HCT116 (cell line): ENCODE data around the gene SLC6A13. TPM values are rescaled to one million over a fixed set of nuclear protein-coding genes. Genes with fewer than 3 reads are reported as not detected.

Experiments used
- ATAC-seq: fragments of 200-7000 bp; cut with Tn5 transposase; 2 replicates; pipeline ENCODE4 v1.9.1; 2020; ENCODE audit warnings: mild to moderate bottlenecking, moderate library complexity
- BruUV-seq: library from RNA; stranded (reverse); fragments of 400-500 nt; replicated peaks from 2 replicates; lab custom pipeline; 2021; lab: Mats Ljungman, UMichigan
- CTCF ChIA-PET: fragments of 300-600 bp; sonication (Branson Sonifier 250); formaldehyde crosslinking; loops from one replicate; lab custom pipeline; 2021; ENCODE audit warnings: antibody characterized with exemption; lab: Charles Lee
- POLR2A ChIA-PET: fragments of 300-600, 350-600 bp; sonication (Branson Sonifier 250); formaldehyde crosslinking; loops from one replicate; lab custom pipeline; 2021; ENCODE audit warnings: antibody characterized with exemption; lab: Charles Lee
- RAD21 ChIA-PET, 2 experiments: fragments of 300-600 bp; sonication (Branson Sonifier 250); formaldehyde crosslinking; loops; one replicate each; lab custom pipeline; 2023; ENCODE audit warnings: low total read pairs in 2 of 2; ENCODE audit not compliant: uncharacterized antibody in 2 of 2, unreplicated experiment in 2 of 2, low non-redundant PET in 1 of 2; lab: Charles Lee
- DNase-seq: peaks from one replicate; pipeline ENCODE4 v3.0.0-alpha.2; 2010; ENCODE audit warnings: low read depth, low spot score
- H2AFZ ChIP-seq: fragments of 200-600 bp; shearing (Covaris generic), sonication (generic); 2 replicates; pipeline ENCODE4 v1.6.1; 2017; ENCODE audit warnings: low read depth, mixed run types, mixed read lengths, antibody characterized with exemption, low read length; ENCODE audit not compliant: poor library complexity, severe bottlenecking
- H3K27ac ChIP-seq: 2 replicates; pipeline ENCODE4 v1.5.1; 2012; ENCODE audit warnings: low read depth, low read length
- H3K27me3 ChIP-seq: fragments of 200-600 bp; sonication (generic); 2 replicates; pipeline ENCODE4 v1.6.1; 2016; ENCODE audit warnings: mixed run types, low read length, mixed read lengths; ENCODE audit not compliant: insufficient read depth
- H3K36me3 ChIP-seq, 2 experiments: fragments of 200-500 bp in 1 of 2; fragments of 200-600 bp in 1 of 2; sonication (Bioruptor generic) in 1 of 2; sonication (generic) in 1 of 2; 2 replicates each; pipeline versions ENCODE4 v1.5.1 to v1.6.1; 2014 to 2016; ENCODE audit warnings: low read length in 2 of 2, inconsistent platforms in 1 of 2, mixed read lengths in 1 of 2, mixed run types in 1 of 2; ENCODE audit not compliant: insufficient read depth in 2 of 2, control insufficient read depth in 1 of 2
- H3K4me1 ChIP-seq, 2 experiments: fragments of 200-600 bp in 1 of 2; sonication (generic) in 1 of 2; 2 replicates each; pipeline versions ENCODE4 v1.5.1 to v1.6.1; 2012 to 2017; ENCODE audit warnings: low read length in 2 of 2, inconsistent platforms in 1 of 2, mild to moderate bottlenecking in 1 of 2, mixed read lengths in 1 of 2, mixed run types in 1 of 2, moderate library complexity in 1 of 2; ENCODE audit not compliant: insufficient read depth in 2 of 2, control insufficient read depth in 1 of 2
- H3K4me2 ChIP-seq: fragments of 200-600 bp; sonication (generic); 2 replicates; pipeline ENCODE4 v1.6.1; 2017; ENCODE audit warnings: mixed run types, low read length, mixed read lengths
- H3K4me3 ChIP-seq, 2 experiments: fragments of 200-600 bp in 1 of 2; sonication (generic) in 1 of 2; replicated peaks in 1 of 2; 2 replicates each; pipeline ENCODE4 v1.5.1; 2011 to 2016; ENCODE audit warnings: low read length in 2 of 2, control low read depth in 1 of 2, low read depth in 1 of 2, mild to moderate bottlenecking in 1 of 2, mixed read lengths in 1 of 2, mixed run types in 1 of 2
- H3K79me2 ChIP-seq: fragments of 200-600 bp; sonication (generic); 2 replicates; pipeline ENCODE4 v1.6.1; 2017; ENCODE audit warnings: mild to moderate bottlenecking, mixed run types, low read length, moderate library complexity, mixed read lengths; ENCODE audit not compliant: insufficient read depth
- H3K9ac ChIP-seq: fragments of 200-600 bp; sonication (generic); 2 replicates; pipeline ENCODE4 v1.6.1; 2016; ENCODE audit warnings: low read length, mixed read lengths
- H3K9me2 ChIP-seq: fragments of 200-600 bp; sonication (generic), shearing (Covaris generic); 2 replicates; pipeline ENCODE4 v1.6.1; 2017; ENCODE audit warnings: mixed run types, mild to moderate bottlenecking, moderate library complexity; ENCODE audit not compliant: insufficient read depth
- H3K9me3 ChIP-seq, 2 experiments: fragments of 200-500 bp in 1 of 2; fragments of 200-600 bp in 1 of 2; sonication (Bioruptor generic) in 1 of 2; sonication (generic) in 1 of 2; 2 replicates each; pipeline ENCODE4 v1.6.1; 2014 to 2017; ENCODE audit warnings: low read length in 2 of 2, mixed read lengths in 2 of 2, inconsistent platforms in 1 of 2, low read depth in 1 of 2, mild to moderate bottlenecking in 1 of 2, mixed run types in 1 of 2, moderate library complexity in 1 of 2; ENCODE audit not compliant: control insufficient read depth in 1 of 2, insufficient read depth in 1 of 2
- H4K20me1 ChIP-seq: fragments of 200-600 bp; sonication (generic), shearing (Covaris generic); 2 replicates; pipeline ENCODE4 v1.6.1; 2017; ENCODE audit warnings: mixed run types, mild to moderate bottlenecking, moderate library complexity; ENCODE audit not compliant: insufficient read depth
- CEBPB ChIP-seq: IDR thresholded peaks from 2 replicates; pipeline ENCODE4 v1.6.1; 2012; ENCODE audit warnings: low read depth
- ELF1 ChIP-seq: IDR thresholded peaks from 2 replicates; pipeline ENCODE4 v1.6.1; 2012; ENCODE audit warnings: low read depth, borderline replicate concordance
- EZH2phosphoT487 ChIP-seq: fragments of 200-600 bp; IDR thresholded peaks from 2 replicates; pipeline ENCODE4 v1.6.1; 2018; ENCODE audit warnings: antibody characterized with exemption, borderline replicate concordance
- FOSL1 ChIP-seq: IDR thresholded peaks from 2 replicates; pipeline ENCODE4 v1.6.1; 2012; ENCODE audit warnings: low read depth
- POLR2A ChIP-seq: IDR thresholded peaks from 2 replicates; pipeline ENCODE4 v1.7.0; 2011; ENCODE audit warnings: borderline replicate concordance; ENCODE audit not compliant: insufficient read depth, insufficient read length; ENCODE audit errors: extremely low read depth
- SIN3A ChIP-seq: IDR thresholded peaks from 2 replicates; pipeline ENCODE4 v1.6.1; 2012; ENCODE audit warnings: low read depth
- SP1 ChIP-seq: IDR thresholded peaks from 2 replicates; pipeline ENCODE4 v1.6.1; 2012; ENCODE audit warnings: low read depth
- TCF7L2 ChIP-seq: IDR thresholded peaks from 2 replicates; pipeline ENCODE4 v1.7.0; 2011; ENCODE audit warnings: borderline replicate concordance, inconsistent platforms; ENCODE audit not compliant: insufficient read depth, insufficient read length; ENCODE audit errors: extremely low read depth
- YY1 ChIP-seq: IDR thresholded peaks from 2 replicates; pipeline ENCODE4 v1.6.1; 2011; ENCODE audit warnings: low read length, low read depth, moderate library complexity, mild to moderate bottlenecking; ENCODE audit not compliant: insufficient replicate concordance; ENCODE audit errors: extremely low read depth
- ZFX ChIP-seq: fragments of 450-650 bp; IDR thresholded peaks from 2 replicates; pipeline ENCODE4 v1.6.1; 2017
- intact Hi-C: fragments of 100-400 bp; cut with micrococcal nuclease; formaldehyde crosslinking; loops from 2 replicates; pipeline ENCODE4 v1.10.0; 2022
- total RNA-seq: library from RNA; stranded (reverse); gene quantifications from one replicate; pipeline ENCODE4 v1.2.1, GENCODE V29; 2021; ENCODE audit not compliant: unreplicated experiment
- TF ChIP-seq, protein P1 (sequence below): IDR thresholded peaks from 2 replicates; pipeline ENCODE4 v1.6.1; 2011; ENCODE audit warnings: mild to moderate bottlenecking, low read length, moderate library complexity; ENCODE audit not compliant: insufficient replicate concordance; ENCODE audit errors: extremely low read depth

SLC6A13 gene
- total RNA-seq, 1 experiment from 2014 or later = 0.39 TPM

DNA sequence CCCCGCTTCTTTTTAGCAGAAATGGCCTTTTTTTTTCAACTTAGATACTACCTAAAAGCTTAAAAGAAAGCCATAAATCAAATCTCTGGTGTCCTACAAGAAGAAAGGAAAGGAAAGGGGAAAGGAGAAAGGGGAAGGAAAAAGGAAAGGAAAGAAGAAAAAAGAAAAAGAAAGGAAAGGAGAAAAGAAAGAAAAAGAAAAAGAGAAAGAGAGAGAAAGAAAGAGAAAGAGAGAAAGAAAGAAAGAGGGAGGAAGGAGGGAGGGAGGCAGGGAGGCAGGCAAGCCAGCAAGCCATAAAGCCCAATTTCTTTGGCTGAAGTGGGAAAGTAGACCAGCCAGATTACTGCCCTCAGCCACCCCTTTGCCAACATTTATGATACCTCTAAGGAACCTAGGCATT is 32.5 kb upstream of the SLC6A13 start:
- no peaks in the 10 kb centered on the region for H3K9me2 ChIP-seq
- CTCF ChIA-PET = no interaction called here
- intact Hi-C loops = no loop called here
- no peaks in the 10 kb centered on the region for H3K27me3 ChIP-seq
- ATAC-seq (no peak), DNase-seq (no peak)
- H3K4me1 ChIP-seq = no peaks in the 10 kb centered on the region
- H3K9me3 ChIP-seq = no peaks in the 10 kb centered on the region
- no peak overlapping the region for H2AFZ ChIP-seq
- H3K9ac ChIP-seq = no peak overlapping the region
- no peak overlapping the region for H3K4me3 ChIP-seq
- H3K4me2 ChIP-seq = no peak overlapping the region
- peaks cover 10 to 26% of the 10 kb centered on the region in 2 experiments for H3K36me3 ChIP-seq
- POLR2A ChIA-PET = no interaction called here
- H4K20me1 ChIP-seq = no peaks in the 10 kb centered on the region
- H3K79me2 ChIP-seq = no peaks in the 10 kb centered on the region
- no TSS peak for BruUV-seq
- TF ChIP-seq YY1 (no peak), ELF1 (no peak), SP1 (no peak), SIN3A (no peak), EZH2phosphoT487 (no peak), POLR2A (no peak), ZFX (no peak), FOSL1 (no peak), TCF7L2 (no peak), CEBPB (no peak)
- TF ChIP-seq, protein P1, sequence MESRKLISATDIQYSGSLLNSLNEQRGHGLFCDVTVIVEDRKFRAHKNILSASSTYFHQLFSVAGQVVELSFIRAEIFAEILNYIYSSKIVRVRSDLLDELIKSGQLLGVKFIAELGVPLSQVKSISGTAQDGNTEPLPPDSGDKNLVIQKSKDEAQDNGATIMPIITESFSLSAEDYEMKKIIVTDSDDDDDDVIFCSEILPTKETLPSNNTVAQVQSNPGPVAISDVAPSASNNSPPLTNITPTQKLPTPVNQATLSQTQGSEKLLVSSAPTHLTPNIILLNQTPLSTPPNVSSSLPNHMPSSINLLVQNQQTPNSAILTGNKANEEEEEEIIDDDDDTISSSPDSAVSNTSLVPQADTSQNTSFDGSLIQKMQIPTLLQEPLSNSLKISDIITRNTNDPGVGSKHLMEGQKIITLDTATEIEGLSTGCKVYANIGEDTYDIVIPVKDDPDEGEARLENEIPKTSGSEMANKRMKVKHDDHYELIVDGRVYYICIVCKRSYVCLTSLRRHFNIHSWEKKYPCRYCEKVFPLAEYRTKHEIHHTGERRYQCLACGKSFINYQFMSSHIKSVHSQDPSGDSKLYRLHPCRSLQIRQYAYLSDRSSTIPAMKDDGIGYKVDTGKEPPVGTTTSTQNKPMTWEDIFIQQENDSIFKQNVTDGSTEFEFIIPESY = no peak
- no peak overlapping the region for H3K27ac ChIP-seq
- RAD21 ChIA-PET = no interaction called here
